CMK (cell line): ENCODE results near the gene HS2ST1.

Experiments used
- DNase-seq: peaks from one replicate; pipeline ENCODE4 v3.0.0-alpha.2; 2010; ENCODE audit warnings: low read depth

Gene HS2ST1

DNA sequence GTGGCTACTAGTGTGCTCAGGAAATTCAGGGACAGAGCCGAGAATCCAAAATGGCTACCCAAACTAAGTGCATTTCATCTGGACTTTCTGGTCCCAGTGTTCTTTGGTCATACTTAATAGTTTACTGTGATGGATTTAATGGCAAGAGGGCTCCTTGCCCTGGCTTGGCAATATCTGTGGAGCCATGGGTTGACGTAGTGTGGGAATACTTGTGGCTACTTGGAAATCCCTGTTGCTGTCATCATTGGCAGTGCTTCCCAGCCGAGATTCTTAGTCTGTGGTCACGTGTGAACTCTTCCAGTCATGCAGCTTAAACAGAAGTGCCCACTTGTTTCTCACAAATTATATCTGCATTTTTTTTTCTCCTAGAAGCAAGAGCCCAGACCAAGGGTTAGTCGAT is 198.9 kb downstream of the HS2ST1 start:
- no peak for DNase-seq

DNA sequence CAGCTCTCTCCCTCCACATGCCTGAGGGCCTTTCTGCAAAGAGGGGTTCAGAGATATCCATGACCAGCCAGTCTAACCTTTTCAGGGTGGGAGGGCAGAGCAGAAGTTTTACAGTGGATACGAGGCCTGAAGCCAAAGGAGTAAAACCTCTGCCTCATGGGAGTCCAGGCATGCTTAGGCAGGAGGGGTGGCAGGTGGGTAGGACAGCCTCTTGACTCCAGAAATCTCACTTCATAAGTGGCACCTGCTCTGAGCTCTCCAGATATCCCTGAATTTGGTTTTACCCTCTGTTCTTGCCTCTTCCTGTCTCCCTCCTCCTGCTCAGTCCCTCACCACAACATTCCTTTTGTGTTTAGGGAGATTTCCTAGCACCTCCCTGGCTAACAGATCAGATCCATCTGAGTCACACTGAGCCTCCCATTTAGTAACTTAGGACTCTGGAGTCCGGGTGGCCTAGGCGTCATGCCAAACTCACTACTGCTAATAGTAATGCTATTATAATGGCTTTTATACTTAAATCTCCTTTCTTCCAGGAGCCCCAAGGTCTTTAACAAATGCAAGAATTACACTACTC is 201.0 kb downstream of the HS2ST1 start:
- no peak for DNase-seq

DNA sequence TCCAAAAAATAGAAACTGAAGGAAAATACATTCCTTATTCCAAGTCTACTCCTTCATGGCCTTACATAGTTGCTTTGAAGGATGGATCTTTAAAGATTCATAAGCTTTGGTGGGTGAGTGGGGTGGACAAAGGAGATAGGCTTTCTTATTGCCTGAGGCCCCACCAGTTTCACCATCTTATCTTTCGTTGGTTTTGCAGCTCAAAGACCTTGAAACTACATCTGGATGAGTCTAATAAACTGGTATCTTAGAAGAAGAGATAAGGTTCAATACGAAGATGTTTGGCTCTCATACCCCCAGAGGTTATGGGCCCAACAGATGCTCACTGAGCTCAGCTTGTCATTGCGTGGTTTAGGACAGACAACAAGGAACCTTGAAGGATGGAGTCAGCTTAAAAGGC is 201.5 kb downstream of the HS2ST1 start:
- DNase-seq: no peak

DNA sequence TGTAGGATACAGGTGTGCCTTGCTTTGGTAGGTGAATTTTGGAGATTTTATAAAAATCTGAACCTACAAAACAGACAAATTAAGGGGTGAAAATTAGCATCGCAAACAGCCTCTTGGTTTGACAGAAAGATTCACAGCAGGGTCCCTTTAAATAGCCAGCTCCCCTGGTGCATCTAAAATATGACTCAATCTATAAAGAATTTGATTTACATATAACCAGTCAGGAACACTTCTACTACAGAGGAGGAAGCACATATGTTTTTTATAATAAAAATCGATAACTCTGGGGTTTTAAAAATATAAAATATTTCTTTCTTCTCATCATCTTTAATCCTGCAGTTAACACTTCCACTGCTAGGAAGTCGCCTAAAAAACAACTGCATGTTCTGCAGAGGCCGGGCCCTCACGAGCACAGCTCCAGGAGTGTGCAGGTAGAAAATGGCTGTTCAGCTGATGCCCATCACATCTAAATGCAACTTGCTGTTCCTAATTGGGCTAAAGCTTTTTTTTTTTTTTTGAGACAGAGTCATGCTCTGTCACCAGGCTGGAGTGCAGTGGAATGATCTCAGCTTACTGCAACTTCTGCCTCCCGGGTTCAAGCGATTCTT is 203.4 kb downstream of the HS2ST1 start:
- DNase-seq: no peak

DNA sequence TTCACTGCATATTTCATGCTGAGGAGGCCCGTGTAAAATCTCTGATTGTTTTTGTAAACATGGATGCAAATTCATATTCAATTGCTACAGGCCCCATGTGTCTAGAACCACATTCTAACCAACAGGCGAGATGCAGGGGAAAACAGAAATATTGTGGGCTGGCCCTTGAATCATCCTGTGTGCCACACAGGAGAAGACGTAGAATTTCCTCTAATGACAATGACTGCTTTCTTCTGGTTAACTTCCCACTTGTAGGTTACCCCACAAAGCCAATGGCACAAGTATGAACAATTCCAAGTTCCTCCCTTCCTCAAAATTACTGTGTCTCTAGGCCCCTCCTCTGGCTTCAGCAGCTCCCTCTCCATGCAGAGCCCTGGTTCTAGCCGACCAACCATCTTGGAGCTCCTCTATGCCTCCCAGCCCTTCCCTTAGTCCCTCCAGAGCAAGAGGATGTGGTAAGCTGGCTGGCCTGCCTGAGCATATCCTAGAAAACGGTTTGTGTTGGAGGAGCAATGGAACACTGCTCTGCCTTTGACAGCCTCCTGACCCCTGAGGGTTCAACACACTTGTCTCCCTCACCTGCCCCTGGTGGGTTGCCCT is 205.2 kb downstream of the HS2ST1 start:
- no peak for DNase-seq

DNA sequence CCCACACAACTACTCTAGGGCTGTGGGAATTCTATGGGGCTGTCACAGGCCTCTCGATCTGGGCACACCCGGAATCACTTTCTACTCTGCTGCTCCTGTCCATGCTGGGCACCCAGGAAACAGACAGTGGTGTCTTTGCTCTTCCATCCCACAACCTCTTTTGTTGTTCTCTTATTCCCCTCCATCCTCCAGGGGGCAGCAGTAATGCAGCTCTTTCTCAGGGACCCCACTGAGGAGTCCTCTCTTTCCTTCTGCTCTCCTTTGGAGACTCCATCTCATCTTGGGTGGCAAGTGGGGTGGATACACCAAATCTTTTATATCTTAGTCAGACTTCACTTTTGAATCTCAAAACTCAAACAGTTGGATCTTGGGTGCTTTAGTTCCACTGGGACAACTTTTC is 206.3 kb downstream of the HS2ST1 start:
- no peak for DNase-seq

DNA sequence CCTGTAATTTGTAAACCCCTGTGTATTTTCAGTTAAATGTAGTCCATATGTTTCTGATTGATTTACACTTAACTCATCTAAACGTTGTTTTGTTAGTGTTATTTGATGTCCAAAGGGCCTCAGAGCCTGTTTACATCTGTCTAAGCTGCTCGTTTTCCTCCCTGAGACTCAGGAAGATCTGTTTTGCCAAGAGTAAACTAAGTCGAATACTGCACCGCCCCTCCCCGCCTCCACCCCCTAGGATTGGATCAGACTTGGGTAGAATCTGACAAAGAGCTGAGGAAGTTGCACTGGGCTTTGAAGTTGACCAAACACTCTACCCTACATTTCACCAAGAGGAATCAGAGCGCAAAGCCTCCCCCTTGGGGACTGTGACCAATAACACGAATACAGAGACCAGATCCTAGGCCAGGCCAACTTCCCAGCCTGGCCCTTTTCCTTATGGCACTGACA is 207.3 kb downstream of the HS2ST1 start:
- no peak for DNase-seq

DNA sequence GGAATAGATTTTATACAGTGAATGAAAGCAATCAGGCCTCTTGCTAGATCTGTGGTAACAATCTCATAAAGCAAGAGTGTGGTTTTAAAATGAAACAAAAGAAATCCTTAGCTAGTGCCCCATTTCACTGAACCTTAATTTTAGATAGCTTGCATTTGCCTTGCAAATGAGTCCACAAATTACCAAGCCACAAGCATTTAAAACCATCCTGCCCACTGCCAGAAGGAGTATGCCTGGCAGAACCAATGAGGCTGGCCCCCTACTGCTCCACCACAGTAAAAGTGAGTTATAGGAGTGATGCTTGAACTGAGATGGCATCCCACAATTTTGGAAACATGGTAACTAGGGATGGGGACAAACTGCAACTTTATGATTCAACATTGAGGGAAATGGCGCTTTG is 207.8 kb downstream of the HS2ST1 start:
- no peak for DNase-seq

DNA sequence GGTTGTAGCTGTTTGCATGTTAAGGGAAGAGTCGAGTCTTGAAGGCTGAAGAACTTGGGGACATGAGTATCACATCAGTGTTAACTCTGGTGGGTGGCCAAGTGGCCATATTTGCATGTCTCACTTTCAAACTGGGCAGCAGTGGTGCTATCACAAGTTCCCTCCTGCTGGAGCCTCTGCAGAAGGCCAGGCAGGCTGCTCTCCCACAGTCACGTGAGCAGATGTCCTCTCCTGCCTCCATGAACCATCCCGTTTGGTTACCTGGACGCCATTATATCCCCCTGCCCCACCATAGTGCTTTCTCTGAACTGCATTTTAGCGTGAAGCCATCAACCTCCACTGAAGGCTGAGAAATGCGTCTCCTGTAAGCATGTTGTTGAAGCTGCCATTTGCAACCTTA is 209.2 kb downstream of the HS2ST1 start:
- DNase-seq: no peak

DNA sequence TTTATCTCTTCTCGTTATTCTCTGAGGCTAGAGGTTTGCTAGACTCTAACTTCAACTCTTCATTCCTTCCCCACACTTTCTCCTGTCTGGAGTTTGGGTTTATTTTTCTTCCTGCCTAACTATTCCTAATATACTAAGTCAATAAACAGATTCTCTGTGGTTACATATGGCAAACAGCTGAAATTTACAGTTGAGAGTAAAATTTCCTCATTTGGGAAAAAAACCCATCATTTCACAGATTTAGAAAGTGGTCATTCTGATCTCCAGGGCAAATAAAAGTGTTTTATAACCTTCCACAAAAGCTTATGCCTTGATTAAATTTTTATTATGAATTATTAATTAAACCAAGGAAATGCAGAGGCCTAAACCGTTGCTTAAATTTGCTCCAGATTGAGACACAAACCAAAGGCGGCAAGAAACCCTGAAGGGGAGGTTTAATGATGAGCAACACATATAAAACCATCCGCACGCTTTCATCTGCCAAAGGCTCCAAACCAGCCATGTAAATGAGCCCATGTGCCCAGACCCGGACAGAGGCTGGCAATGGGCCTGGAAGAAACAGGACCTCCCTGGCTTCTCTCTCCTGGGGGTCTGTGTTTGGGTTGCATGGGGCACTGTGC is 212.6 kb downstream of the HS2ST1 start:
- DNase-seq: no peak

DNA sequence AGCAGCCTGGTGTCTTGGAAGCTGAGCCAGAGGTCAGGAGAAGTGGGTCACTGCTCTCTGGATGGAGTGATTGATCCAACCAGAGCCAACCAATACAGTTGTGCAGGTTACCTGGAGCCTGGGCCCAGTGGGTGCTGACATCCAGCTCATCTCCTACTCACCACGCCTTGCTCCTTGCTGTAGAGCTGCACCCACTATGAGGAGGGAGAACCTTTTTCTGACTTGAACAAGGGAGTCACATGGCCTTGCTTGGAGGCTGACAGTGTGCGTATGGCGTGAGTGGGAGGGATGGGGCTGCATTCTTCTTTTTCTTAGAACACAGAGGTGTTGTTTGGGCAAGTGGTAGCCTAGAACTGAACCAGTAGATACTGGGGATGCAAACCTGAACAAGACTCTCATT is 213.1 kb downstream of the HS2ST1 start:
- DNase-seq: no peak

DNA sequence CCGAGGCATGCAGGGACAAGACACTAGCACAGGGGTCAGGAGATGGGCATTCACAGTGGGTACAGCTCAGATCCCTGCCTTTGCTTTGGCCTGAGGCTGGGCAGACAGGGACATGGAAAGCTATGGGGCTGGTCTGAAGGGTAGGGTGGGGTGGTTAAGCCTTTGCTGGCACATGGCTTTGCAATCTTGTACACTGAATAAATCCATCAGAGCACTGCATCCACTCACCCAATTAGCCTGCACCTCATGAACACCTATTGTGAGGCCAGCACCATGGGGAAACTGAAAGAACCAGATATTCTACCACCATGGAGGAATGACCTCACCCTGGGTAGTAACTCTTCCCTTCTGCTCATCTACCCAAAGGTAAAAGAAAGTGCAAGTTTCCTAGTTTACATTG is 214.6 kb downstream of the HS2ST1 start:
- no peak for DNase-seq

DNA sequence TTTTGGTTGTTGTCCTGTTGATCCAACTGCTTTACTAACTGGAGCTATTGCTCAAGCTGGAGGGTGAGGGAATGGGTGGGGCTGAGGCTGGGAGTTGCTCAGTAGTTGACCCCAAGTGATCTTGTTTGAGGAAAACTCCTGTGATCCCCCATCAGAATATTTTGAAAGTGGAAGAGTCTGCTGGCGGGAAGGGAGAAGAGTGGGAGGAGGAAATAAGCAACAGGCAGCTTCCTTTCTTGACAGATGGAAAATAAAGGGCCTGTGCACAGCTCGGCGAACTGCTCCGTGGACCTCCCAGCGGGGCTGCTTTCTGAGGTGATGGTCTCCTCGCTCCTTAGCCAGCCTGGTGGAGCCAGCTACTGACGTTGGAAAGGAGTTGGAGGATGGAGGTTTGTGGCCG is 215.2 kb downstream of the HS2ST1 start:
- no peak for DNase-seq

DNA sequence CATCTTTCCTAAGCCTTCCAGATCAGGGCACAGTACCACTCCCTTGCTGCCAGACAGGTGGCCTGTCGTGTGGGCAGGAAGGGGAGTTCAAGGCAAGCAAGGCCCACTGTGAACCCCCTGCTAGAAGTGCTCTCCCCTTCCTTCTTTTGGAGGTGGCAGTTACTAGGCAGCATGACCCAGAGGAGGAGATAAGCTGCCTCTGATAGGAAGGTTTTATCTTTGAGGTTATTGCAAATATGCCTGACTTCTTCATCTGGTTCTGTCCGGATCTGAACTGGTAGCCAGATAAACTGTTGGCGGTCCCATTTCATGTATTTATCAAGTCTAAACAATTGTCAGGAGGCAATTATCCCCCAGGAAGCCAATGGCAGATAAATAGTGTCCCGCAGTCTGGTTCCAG is 216.0 kb downstream of the HS2ST1 start:
- no peak for DNase-seq

DNA sequence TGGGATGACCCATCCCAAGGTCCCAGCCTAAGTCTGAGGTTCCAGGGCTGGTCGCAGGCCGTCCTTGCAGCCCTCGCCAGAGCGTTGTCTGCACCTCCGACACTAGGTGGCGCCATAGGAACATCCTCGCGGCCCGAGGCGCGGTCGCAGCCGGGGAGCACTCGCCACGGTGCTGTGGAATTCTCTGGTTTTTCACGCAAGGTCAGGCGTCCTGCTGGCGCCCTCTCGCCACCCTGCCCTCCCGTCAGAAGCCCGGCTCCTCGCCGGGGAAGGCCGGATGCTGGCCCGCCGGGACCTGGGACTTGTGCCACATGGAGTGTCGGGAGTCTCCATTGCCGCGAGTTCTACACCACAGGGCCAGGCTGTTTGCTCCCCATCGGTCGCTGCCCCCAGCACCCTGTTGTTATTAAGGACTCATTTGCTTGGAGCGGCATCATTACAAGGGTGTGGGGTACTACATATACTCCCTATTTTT is 217.4 kb downstream of the HS2ST1 start:
- DNase-seq: peak; percentile 52

DNA sequence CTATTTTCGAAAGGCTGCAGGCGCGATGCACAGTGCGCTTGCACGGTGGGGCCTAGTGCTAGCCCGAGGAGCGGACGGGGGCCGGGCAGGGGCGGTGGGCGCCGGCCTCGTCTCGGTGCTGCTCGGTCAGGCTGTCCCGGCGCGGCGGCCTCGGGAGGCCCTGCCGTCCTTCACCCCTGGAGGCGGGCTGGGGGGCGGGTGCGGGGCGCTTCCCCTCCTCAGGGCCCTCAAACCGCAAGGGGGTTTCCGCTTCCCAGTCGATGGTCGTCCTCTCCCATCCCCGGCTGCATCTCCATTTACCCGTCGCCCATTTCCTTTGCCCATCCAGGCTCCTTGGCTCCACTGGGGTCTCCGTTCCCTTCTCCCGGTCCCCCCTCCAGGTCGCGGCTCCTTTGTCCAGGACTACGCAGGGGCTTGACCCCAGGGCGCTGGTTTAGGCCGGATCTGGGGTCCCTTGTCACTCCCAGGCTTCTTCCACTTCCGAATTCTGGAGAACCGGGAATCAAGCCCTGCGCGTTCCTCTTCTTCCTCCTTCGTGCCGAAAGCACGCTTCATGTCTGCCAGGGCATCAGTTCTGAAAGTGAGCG is 217.9 kb downstream of the HS2ST1 start:
- no peak for DNase-seq

DNA sequence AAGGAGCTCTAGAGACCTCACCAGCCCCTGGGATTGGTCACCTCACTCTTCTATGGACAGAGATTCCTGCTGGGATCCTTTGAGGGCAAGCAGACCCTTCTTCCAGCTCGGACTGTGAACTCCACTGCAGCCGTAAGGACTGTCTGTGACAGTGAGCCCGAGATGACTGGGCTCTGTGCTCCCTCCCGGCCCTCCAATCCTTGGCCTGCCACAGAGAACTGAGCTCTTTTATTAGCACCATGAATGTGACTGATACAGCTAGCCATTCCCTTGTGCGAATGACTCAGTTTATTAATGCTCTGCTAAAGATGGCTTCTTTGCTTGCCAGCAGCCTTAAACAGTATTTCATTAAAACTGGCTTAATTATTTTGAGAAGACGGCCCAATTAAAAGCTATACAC is 219.6 kb downstream of the HS2ST1 start:
- no peak for DNase-seq

DNA sequence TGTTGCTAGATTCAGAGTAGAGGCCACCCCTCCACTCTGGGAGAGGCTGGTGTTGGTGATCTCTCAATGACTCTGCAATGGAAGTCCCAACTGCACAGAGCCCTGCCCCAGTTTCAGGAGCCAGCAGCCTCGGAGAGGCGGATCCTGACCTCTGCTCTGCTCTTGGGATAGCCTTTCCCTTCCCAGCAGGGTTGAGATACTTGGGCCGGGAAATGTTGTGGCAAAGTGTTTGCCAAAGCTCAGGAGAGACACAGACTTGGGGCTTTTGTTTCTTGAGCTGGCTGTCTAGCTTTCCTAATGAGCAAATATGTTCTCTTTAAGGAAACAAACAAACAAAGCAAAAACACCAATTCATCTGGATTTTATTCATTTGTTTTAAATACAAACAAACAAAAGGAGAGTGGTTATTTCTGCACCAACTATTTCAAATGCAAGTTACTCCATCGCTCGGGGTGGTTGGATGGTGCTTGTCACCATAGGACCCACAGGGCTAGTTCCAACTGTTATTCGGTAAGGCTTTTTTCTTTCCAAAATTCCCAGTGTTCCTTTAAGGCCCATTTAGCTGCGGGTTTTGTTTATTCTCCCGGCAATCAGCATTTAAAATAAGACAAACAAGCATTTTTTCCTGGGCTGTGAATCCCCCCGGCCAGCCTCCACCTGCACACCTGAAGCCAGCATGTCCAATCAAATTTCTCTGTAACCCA is 220.3 kb downstream of the HS2ST1 start:
- DNase-seq: no peak

DNA sequence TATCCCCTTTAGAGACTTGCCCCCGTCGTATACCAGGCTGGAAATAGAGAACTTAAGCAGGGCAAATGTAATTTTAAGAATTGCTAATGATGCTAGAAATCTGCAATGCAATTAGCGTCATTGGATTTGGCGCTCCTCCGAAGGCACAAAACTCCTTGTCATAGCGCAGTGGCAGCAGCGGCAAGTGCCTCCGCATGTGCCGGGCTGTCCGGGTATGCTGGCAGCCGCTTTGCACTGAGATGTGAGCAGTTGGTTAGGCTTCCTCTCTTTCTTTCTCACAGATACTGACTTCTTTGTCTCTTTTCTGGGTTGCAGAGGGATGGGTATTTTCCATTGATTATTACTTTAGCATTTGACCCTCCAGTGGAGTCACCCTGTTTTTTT is 220.9 kb downstream of the HS2ST1 start:
- no peak for DNase-seq

DNA sequence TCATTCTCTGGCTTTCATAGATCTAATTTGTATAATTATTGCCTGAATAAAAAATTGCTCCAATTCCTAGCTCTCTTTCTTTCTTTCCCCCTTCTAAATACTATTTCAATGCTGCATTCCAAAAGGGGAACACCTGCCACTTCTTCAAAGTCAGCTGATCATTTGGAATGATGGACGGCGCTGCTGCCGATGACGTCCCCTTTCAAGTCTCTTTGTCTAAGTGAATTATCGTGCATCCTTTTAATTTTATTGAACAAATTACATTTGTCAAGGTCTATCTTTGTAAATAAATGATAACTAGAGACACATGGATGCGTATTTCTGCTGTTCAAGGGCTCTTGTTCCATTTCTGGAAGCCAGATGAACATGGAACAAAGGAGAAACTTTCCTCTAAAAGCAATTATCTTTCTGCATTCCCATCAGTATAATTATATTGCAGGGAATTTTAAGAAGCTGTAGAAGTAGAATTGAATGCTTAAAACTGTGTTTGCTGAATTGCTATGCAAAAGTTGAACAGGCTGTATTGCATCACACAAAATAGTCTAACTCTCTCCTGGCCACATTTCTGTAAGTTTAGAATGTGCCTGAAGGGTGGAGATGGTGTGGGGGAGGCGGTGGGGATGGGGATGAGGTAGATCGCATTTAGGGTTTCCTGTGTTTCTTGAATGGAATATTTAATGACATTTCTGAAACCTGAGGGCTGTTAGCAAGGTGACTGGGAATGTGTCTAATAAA is 222.3 kb downstream of the HS2ST1 start:
- peak; percentile 26 for DNase-seq

DNA sequence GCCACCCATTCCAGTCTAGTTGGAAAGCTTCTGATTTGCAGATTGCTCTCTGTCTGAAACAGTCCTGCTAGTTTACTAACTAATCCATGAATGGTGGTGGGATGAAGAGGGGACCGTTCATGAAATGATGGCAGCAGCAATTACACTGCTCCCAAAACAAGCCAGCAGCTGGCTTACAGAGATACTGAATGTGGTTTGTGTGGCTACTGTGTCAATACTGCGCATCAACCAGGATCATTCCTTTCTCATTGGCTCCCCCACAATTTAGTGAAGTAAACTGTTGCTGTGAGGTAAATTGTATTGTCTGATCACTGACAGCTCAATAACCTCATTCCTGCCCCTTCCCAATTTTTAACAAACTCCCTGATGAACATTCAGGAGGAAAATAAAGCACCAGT is 222.9 kb downstream of the HS2ST1 start:
- peak; percentile 78 for DNase-seq
